ENCODE measurements around the gene LRRC75A. TPM values are rescaled to one million over a fixed set of nuclear protein-coding genes. Genes with fewer than 3 reads are reported as not detected.

Gene LRRC75A
- total RNA-seq, 1 experiment from 2014 or later = 22.9 TPM

GRCh38 chr17:16442594-16443510, 49.1 kb downstream of the LRRC75A start (continued):
- no peak for TF ChIP-seq FOXK1 (CRISPR knock-in tag; IDR thresholded peaks at IDR 0.05)
- TF ChIP-seq, protein P1, sequence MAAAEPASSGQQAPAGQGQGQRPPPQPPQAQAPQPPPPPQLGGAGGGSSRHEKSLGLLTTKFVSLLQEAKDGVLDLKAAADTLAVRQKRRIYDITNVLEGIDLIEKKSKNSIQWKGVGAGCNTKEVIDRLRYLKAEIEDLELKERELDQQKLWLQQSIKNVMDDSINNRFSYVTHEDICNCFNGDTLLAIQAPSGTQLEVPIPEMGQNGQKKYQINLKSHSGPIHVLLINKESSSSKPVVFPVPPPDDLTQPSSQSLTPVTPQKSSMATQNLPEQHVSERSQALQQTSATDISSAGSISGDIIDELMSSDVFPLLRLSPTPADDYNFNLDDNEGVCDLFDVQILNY (CRISPR knock-in tag; IDR thresholded peaks at IDR 0.05) = no peak
- no peak for TF ChIP-seq GABPB1 (CRISPR knock-in tag; IDR thresholded peaks at IDR 0.05)
- TF ChIP-seq RELA (CRISPR knock-in tag; IDR thresholded peaks at IDR 0.05; ENCODE audit: borderline replicate concordance) = no peak
- TF ChIP-seq NR1H2 (CRISPR knock-in tag; IDR thresholded peaks at IDR 0.05) = no peak
- TF ChIP-seq, protein P2, sequence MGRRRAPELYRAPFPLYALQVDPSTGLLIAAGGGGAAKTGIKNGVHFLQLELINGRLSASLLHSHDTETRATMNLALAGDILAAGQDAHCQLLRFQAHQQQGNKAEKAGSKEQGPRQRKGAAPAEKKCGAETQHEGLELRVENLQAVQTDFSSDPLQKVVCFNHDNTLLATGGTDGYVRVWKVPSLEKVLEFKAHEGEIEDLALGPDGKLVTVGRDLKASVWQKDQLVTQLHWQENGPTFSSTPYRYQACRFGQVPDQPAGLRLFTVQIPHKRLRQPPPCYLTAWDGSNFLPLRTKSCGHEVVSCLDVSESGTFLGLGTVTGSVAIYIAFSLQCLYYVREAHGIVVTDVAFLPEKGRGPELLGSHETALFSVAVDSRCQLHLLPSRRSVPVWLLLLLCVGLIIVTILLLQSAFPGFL (CRISPR knock-in tag; IDR thresholded peaks at IDR 0.05; ENCODE audit: borderline replicate concordance) = no peak
- no peak for TF ChIP-seq HMGXB4 (CRISPR knock-in tag; IDR thresholded peaks at IDR 0.05)
- TF ChIP-seq, protein P3, sequence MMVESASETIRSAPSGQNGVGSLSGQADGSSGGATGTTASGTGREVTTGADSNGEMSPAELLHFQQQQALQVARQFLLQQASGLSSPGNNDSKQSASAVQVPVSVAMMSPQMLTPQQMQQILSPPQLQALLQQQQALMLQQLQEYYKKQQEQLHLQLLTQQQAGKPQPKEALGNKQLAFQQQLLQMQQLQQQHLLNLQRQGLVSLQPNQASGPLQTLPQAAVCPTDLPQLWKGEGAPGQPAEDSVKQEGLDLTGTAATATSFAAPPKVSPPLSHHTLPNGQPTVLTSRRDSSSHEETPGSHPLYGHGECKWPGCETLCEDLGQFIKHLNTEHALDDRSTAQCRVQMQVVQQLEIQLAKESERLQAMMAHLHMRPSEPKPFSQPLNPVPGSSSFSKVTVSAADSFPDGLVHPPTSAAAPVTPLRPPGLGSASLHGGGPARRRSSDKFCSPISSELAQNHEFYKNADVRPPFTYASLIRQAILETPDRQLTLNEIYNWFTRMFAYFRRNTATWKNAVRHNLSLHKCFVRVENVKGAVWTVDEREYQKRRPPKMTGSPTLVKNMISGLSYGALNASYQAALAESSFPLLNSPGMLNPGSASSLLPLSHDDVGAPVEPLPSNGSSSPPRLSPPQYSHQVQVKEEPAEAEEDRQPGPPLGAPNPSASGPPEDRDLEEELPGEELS (CRISPR knock-in tag; IDR thresholded peaks at IDR 0.05) = no peak
- TF ChIP-seq, protein P4, sequence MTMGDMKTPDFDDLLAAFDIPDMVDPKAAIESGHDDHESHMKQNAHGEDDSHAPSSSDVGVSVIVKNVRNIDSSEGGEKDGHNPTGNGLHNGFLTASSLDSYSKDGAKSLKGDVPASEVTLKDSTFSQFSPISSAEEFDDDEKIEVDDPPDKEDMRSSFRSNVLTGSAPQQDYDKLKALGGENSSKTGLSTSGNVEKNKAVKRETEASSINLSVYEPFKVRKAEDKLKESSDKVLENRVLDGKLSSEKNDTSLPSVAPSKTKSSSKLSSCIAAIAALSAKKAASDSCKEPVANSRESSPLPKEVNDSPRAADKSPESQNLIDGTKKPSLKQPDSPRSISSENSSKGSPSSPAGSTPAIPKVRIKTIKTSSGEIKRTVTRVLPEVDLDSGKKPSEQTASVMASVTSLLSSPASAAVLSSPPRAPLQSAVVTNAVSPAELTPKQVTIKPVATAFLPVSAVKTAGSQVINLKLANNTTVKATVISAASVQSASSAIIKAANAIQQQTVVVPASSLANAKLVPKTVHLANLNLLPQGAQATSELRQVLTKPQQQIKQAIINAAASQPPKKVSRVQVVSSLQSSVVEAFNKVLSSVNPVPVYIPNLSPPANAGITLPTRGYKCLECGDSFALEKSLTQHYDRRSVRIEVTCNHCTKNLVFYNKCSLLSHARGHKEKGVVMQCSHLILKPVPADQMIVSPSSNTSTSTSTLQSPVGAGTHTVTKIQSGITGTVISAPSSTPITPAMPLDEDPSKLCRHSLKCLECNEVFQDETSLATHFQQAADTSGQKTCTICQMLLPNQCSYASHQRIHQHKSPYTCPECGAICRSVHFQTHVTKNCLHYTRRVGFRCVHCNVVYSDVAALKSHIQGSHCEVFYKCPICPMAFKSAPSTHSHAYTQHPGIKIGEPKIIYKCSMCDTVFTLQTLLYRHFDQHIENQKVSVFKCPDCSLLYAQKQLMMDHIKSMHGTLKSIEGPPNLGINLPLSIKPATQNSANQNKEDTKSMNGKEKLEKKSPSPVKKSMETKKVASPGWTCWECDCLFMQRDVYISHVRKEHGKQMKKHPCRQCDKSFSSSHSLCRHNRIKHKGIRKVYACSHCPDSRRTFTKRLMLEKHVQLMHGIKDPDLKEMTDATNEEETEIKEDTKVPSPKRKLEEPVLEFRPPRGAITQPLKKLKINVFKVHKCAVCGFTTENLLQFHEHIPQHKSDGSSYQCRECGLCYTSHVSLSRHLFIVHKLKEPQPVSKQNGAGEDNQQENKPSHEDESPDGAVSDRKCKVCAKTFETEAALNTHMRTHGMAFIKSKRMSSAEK (CRISPR knock-in tag; IDR thresholded peaks at IDR 0.05; ENCODE audit: borderline replicate concordance) = peak; percentile 19; the same call in 1 of the 2 replicates
- TF ChIP-seq STAT6 (CRISPR knock-in tag; conservative IDR thresholded peaks at IDR 0.05; ENCODE audit: low read depth) = no peak
- TF ChIP-seq TP53 (CRISPR knock-in tag; IDR thresholded peaks at IDR 0.05) = 0 out of 2 replicates have a peak, but pooled peaks have one; percentile 40
- TF ChIP-seq TEAD1 (CRISPR knock-in tag; IDR thresholded peaks at IDR 0.05) = peak; percentile 43; the same call in 1 of the 2 replicates
- TF ChIP-seq ZNF671 (CRISPR knock-in tag; IDR thresholded peaks at IDR 0.05) = peak; percentile 89
- no peak for TF ChIP-seq HMGA2 (CRISPR knock-in tag; IDR thresholded peaks at IDR 0.05)
- TF ChIP-seq ZNF281 (CRISPR knock-in tag; IDR thresholded peaks at IDR 0.05) = no peak
- TF ChIP-seq ZNF416 (CRISPR knock-in tag; IDR thresholded peaks at IDR 0.05) = peak; percentile 94
- no peak for TF ChIP-seq TEAD4 (CRISPR knock-in tag; IDR thresholded peaks at IDR 0.05)
- TF ChIP-seq ATF1 (CRISPR knock-in tag; IDR thresholded peaks at IDR 0.05) = no peak
- TF ChIP-seq, protein P5, sequence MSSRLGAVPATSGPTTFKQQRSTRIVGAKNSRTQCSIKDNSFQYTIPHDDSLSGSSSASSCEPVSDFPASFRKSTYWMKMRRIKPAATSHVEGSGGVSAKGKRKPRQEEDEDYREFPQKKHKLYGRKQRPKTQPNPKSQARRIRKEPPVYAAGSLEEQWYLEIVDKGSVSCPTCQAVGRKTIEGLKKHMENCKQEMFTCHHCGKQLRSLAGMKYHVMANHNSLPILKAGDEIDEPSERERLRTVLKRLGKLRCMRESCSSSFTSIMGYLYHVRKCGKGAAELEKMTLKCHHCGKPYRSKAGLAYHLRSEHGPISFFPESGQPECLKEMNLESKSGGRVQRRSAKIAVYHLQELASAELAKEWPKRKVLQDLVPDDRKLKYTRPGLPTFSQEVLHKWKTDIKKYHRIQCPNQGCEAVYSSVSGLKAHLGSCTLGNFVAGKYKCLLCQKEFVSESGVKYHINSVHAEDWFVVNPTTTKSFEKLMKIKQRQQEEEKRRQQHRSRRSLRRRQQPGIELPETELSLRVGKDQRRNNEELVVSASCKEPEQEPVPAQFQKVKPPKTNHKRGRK (CRISPR knock-in tag; IDR thresholded peaks at IDR 0.05; ENCODE audit: borderline replicate concordance) = no peak
- TF ChIP-seq SOX15 (CRISPR knock-in tag; IDR thresholded peaks at IDR 0.05) = no peak
